Fibroblast of skin of scalp (primary cell): Measurements from ENCODE around the gene SPATA25.
"Not testable (repeated sequence)": the region's sequence is repeated elsewhere in the genome, so short reads cannot be mapped to it uniquely, and the experiment has no call there.

Experiments used
- DNase-seq: peaks from one replicate; pipeline ENCODE4 v3.0.0-alpha.2; 2013

The SPATA25 gene

GRCh38 chr20:45892828-45893500, 5.5 kb upstream of the SPATA25 start:
- DNase-seq = no peak

GRCh38 chr20:45892049-45892825, 4.8 kb upstream of the SPATA25 start:
- peak; percentile 27 for DNase-seq

- DNase-seq = peak; percentile 95
Measured at GRCh38 chr20:45890985-45891983, 3.9 kb upstream of the SPATA25 start, which contains the start of the genes CTSA and NEURL2. TSS of gene CTSA (plus strand) at chr20:45891335. CDS start at chr20:45891569, 234 bp downstream. TSS of gene NEURL2 (minus strand) at chr20:45891208. CDS start at chr20:45890991, 217 bp downstream.

- peak; percentile 84 for DNase-seq
Measured at GRCh38 chr20:45890077-45890984, 2.9 kb upstream of the SPATA25 start.

GRCh38 chr20:45888681-45889080, 1.3 kb upstream of the SPATA25 start:
- no peak for DNase-seq

GRCh38 chr20:45886590-45887345, 654 bp downstream of the SPATA25 start:
- DNase-seq = no peak

- no peak for DNase-seq
Measured at GRCh38 chr20:45883100-45883469, 4.3 kb downstream of the SPATA25 start.

- no peak for DNase-seq
Measured at GRCh38 chr20:45882469-45883099, 4.8 kb downstream of the SPATA25 start.

- peak; percentile 99 for DNase-seq
Measured at GRCh38 chr20:45880988-45881788, 6.2 kb downstream of the SPATA25 start, which contains the start of gene ZSWIM1. TSS of gene ZSWIM1 (plus strand) at chr20:45881227. CDS start at chr20:45882593, 1,366 bp downstream.

- no peak for DNase-seq
Measured at GRCh38 chr20:45878076-45878761, 9.2 kb downstream of the SPATA25 start.

- DNase-seq = no peak
Measured at GRCh38 chr20:45874576-45874975, 12.8 kb downstream of the SPATA25 start.

- not testable (repeated sequence) for DNase-seq
Measured at GRCh38 chr20:45874104-45874481, 13.3 kb downstream of the SPATA25 start.

- no peak for DNase-seq
Measured at GRCh38 chr20:45873409-45874103, 13.9 kb downstream of the SPATA25 start.

- no peak for DNase-seq
Measured at GRCh38 chr20:45872626-45873025, 14.8 kb downstream of the SPATA25 start.

- peak; percentile 45 for DNase-seq
Measured at GRCh38 chr20:45867819-45868176, 19.6 kb downstream of the SPATA25 start.

GRCh38 chr20:45867136-45867818, 20.1 kb downstream of the SPATA25 start:
- no peak for DNase-seq

GRCh38 chr20:45866454-45866853, 21.0 kb downstream of the SPATA25 start:
- DNase-seq = no peak
